ENCODE data around the gene IPO13. TPM values are rescaled to one million over a fixed set of nuclear protein-coding genes. Genes with fewer than 3 reads are reported as not detected.

The IPO13 gene
- total and polyA plus RNA-seq, 2 donors from 2014 or later, result 33.8 to 56.1 TPM

DNA sequence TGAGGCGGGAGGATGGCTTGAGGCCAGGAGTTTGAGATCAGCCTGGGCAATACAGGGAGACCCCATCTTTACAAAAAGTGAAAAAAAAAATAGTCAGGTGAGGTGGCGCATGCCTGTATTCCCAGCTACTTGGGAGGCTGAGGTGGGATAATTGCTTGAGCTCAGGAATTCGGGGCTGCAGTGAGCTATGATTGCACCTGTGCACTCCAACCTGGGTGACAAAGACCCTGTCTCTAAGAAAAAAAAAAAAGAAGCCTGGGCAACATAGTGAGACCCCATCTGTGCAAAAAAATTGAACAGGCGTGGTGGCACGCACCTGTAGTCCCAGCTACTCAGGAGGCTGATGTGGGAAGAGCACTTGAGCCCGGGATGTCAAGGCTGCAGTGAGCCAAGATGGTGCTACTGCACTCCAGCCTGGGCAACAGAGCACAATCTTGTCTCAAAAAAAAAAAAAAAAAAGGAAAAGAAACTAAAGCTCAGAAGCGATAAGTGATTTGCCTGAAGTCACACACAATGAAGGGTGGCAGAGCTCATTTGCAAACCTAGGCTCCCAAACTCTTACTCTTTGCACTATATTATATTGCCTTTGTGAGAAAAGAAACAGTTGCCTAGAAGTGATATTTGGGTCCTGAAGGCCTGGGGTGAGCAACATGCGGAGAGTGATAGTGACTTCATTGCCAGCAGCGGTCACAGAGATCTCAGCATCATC is 46.6 kb downstream of the IPO13 start:
- intact Hi-C loops (cut with DNase I), result no loop called here
- peaks cover 0 to 14% (median 0%) of the 10 kb centered on the region in 3 donors for H3K4me1 ChIP-seq (ENCODE audit: control insufficient read depth in 2 of 3, insufficient read depth in 2 of 3, low read depth in 1 of 3, low read length in 3 of 3)
- no peak overlapping the region for H3K27ac ChIP-seq (ENCODE audit: low read depth in 2 of 2, low read length in 2 of 2)

DNA sequence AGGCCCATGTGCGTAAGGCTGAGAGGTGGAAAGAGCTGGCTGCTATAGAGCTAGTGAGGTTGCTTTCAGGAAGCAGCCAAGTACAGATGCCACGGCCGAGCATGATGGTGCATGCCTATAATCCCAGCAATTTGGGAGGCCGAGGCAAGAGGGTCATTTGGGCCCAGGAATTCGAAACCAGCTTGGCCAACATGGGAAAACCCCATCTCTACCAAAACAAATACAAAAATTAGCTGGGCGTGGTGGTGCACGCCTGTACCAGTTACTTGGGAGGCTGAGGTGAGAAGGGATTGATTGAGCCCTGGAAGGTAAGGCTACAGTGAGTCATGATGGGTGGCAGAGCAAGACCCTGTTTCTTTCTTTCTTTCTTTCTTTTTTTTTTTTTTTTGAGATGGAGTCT is 47.3 kb downstream of the IPO13 start:
- TF ChIP-seq, protein P1, sequence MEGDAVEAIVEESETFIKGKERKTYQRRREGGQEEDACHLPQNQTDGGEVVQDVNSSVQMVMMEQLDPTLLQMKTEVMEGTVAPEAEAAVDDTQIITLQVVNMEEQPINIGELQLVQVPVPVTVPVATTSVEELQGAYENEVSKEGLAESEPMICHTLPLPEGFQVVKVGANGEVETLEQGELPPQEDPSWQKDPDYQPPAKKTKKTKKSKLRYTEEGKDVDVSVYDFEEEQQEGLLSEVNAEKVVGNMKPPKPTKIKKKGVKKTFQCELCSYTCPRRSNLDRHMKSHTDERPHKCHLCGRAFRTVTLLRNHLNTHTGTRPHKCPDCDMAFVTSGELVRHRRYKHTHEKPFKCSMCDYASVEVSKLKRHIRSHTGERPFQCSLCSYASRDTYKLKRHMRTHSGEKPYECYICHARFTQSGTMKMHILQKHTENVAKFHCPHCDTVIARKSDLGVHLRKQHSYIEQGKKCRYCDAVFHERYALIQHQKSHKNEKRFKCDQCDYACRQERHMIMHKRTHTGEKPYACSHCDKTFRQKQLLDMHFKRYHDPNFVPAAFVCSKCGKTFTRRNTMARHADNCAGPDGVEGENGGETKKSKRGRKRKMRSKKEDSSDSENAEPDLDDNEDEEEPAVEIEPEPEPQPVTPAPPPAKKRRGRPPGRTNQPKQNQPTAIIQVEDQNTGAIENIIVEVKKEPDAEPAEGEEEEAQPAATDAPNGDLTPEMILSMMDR (IDR thresholded peaks at IDR 0.05; ENCODE audit: borderline replicate concordance, extremely low read depth, insufficient read depth), result no peak
- Histone ChIP-seq H3K27ac (ENCODE audit: low read depth in 2 of 2, low read length in 2 of 2) (no peak overlapping the region), H3K9me3 (ENCODE audit: control insufficient read depth in 2 of 3, insufficient read depth in 1 of 3, low read length in 3 of 3) (no peaks in the 10 kb centered on the region), H3K36me3 (ENCODE audit: control insufficient read depth in 2 of 3, insufficient read depth in 3 of 3, low read length in 3 of 3) (no peaks in the 10 kb centered on the region), H3K27me3 (ENCODE audit: control insufficient read depth, insufficient read depth, low read length) (no peaks in the 10 kb centered on the region), H3K4me1 (ENCODE audit: control insufficient read depth in 2 of 3, insufficient read depth in 2 of 3, low read depth in 1 of 3, low read length in 3 of 3) (peaks cover 0 to 14% (median 0%) of the 10 kb centered on the region in 3 donors), H3K9ac (ENCODE audit: low read length in 3 of 3) (no peak overlapping the region), H3K4me3 (ENCODE audit: low read length in 3 of 3) (no peak overlapping the region)
- intact Hi-C loops (cut with DNase I), result no loop called here
- FAIRE-seq (no peak), DNase-seq (no peak)

More for the DNA sequence above, 46.6 kb downstream of the IPO13 start:
- no peak overlapping the region for H3K9ac ChIP-seq (ENCODE audit: low read length in 3 of 3)
- no peak overlapping the region for H3K4me3 ChIP-seq (ENCODE audit: low read length in 3 of 3)
- TF ChIP-seq, protein P1 (IDR thresholded peaks at IDR 0.05; ENCODE audit: borderline replicate concordance, extremely low read depth, insufficient read depth), result no peak
- no peak for FAIRE-seq
- no peaks in the 10 kb centered on the region for H3K9me3 ChIP-seq (ENCODE audit: control insufficient read depth in 2 of 3, insufficient read depth in 1 of 3, low read length in 3 of 3)
- DNase-seq, result no peak
- H3K36me3 ChIP-seq (ENCODE audit: control insufficient read depth in 2 of 3, insufficient read depth in 3 of 3, low read length in 3 of 3), result no peaks in the 10 kb centered on the region
- no peaks in the 10 kb centered on the region for H3K27me3 ChIP-seq (ENCODE audit: control insufficient read depth, insufficient read depth, low read length)

DNA sequence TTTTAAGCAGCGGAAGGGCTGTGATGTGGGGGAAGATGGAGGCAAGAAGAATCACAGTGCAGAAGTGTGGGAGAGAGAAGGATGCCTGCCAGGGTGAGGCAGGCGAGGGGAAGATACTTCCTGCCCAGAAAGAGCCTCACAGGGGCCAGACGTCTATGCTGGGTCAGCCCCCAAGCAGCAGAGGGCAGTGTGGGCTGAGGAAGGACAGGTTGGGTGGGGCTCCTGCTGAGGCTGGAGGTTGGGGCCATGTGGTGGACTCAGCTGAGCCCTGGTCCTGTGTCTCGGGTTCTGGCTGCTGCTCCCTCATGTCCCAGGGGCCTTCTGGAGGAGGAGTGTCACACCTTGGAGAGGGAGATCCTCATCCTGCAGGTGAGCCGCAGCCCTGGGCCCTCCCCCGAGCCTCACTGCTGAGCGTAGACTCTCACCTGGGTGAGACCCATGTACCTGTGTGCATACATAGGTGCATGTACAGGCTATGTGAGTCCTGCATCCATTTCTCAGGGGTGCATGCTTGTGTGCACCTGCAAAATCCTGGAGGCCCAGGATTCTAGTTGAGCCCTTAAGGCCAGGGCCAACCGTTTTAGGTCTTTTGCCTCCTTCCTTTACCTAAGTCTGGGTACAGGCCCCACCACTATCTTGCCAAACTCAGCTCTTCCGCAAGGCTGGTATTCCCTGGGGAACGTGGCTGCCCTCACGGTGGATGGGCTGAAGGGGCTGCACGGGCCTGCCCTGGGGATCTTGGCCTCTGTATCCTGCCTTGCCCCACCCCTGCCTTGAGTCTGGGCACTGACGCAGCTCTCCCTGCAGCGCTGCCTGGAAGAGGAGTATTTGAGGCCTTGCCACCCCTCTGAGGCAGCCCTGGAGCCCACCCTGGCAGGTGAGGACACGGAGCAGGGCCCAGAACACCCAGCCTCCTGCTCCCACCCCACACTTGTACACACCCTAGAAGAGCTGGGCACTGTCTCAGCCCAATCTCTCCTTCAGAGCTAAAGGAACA is 48.3 kb downstream of the IPO13 start:
- no peak for DNase-seq
- intact Hi-C loops (cut with DNase I), result no loop called here
- no peak for FAIRE-seq

More for the DNA sequence above, 48.3 kb downstream of the IPO13 start:
- Histone ChIP-seq H3K4me3 (ENCODE audit: low read length in 3 of 3) (no peak overlapping the region), H3K27me3 (ENCODE audit: control insufficient read depth, insufficient read depth, low read length) (no peaks in the 10 kb centered on the region), H3K9me3 (ENCODE audit: control insufficient read depth in 2 of 3, insufficient read depth in 1 of 3, low read length in 3 of 3) (no peaks in the 10 kb centered on the region), H3K36me3 (ENCODE audit: control insufficient read depth in 2 of 3, insufficient read depth in 3 of 3, low read length in 3 of 3) (no peaks in the 10 kb centered on the region), H3K27ac (ENCODE audit: low read depth in 2 of 2, low read length in 2 of 2) (no peak overlapping the region), H3K4me1 (ENCODE audit: control insufficient read depth in 2 of 3, insufficient read depth in 2 of 3, low read depth in 1 of 3, low read length in 3 of 3) (peaks cover 0 to 14% (median 0%) of the 10 kb centered on the region in 3 donors), H3K9ac (ENCODE audit: low read length in 3 of 3) (no peak overlapping the region)
- TF ChIP-seq, protein P1 (IDR thresholded peaks at IDR 0.05; ENCODE audit: borderline replicate concordance, extremely low read depth, insufficient read depth), result no peak

All from kidney (tissue), 14 donors.